Fibroblast of pulmonary artery (primary cell): ENCODE data around the gene PCDH17.

ENCODE experiments used
- DNase-seq: peaks from one replicate; pipeline ENCODE4 v3.0.0-alpha.2; 2010; ENCODE audit warnings: low read depth
- H3K4me3 ChIP-seq: replicated peaks from 2 replicates; pipeline ENCODE4 v1.5.1; 2011; ENCODE audit warnings: low read depth, mild to moderate bottlenecking, control low read depth, low read length, moderate library complexity
- TF ChIP-seq, protein P1 (sequence below): IDR thresholded peaks from 2 replicates; pipeline ENCODE4 v1.5.1; 2011; ENCODE audit warnings: mild to moderate bottlenecking, control low read depth, low read length, inconsistent platforms; ENCODE audit errors: missing control alignments

Gene PCDH17, protein sequence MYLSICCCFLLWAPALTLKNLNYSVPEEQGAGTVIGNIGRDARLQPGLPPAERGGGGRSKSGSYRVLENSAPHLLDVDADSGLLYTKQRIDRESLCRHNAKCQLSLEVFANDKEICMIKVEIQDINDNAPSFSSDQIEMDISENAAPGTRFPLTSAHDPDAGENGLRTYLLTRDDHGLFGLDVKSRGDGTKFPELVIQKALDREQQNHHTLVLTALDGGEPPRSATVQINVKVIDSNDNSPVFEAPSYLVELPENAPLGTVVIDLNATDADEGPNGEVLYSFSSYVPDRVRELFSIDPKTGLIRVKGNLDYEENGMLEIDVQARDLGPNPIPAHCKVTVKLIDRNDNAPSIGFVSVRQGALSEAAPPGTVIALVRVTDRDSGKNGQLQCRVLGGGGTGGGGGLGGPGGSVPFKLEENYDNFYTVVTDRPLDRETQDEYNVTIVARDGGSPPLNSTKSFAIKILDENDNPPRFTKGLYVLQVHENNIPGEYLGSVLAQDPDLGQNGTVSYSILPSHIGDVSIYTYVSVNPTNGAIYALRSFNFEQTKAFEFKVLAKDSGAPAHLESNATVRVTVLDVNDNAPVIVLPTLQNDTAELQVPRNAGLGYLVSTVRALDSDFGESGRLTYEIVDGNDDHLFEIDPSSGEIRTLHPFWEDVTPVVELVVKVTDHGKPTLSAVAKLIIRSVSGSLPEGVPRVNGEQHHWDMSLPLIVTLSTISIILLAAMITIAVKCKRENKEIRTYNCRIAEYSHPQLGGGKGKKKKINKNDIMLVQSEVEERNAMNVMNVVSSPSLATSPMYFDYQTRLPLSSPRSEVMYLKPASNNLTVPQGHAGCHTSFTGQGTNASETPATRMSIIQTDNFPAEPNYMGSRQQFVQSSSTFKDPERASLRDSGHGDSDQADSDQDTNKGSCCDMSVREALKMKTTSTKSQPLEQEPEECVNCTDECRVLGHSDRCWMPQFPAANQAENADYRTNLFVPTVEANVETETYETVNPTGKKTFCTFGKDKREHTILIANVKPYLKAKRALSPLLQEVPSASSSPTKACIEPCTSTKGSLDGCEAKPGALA (N-terminal part only)

DNA sequence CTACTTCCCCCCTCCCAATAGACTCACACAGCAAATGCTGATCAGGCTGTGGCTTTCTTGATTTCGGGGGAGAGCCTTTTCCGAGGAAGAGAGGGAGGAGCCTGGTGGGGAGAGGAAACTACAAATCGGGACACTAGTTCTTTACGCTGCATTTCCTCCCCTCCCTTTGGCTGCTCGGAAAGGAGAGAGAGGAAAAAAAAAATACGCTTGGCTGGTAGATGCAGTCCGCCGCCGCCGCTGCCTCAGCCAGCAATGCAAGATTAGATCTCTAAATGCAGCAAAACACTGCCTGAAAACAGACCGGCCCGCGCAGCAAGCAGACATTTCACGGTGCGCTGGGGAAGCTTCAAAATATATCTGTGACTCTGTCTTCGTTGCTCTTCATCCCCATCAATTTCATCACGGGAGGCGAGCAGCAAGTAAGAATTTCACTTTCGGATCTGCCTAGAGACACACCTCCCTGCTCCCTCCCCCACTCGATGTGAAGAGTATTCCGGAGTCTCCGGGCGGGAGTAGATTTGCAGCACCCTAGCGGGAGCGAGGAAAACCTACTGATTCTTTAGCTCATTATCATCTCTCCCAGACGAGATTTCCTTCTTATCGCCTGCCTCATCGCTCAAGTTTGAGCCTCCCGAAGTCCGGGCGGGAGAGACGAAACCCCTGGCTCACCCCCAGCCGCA is at the start of gene PCDH17:
Gene PCDH17 (plus strand): TSS at position 149 of the 680 bp plus-strand sequence. CDS start 803 bp downstream, outside the sequence.
- TF ChIP-seq, protein P1, sequence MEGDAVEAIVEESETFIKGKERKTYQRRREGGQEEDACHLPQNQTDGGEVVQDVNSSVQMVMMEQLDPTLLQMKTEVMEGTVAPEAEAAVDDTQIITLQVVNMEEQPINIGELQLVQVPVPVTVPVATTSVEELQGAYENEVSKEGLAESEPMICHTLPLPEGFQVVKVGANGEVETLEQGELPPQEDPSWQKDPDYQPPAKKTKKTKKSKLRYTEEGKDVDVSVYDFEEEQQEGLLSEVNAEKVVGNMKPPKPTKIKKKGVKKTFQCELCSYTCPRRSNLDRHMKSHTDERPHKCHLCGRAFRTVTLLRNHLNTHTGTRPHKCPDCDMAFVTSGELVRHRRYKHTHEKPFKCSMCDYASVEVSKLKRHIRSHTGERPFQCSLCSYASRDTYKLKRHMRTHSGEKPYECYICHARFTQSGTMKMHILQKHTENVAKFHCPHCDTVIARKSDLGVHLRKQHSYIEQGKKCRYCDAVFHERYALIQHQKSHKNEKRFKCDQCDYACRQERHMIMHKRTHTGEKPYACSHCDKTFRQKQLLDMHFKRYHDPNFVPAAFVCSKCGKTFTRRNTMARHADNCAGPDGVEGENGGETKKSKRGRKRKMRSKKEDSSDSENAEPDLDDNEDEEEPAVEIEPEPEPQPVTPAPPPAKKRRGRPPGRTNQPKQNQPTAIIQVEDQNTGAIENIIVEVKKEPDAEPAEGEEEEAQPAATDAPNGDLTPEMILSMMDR, result no peak
- DNase-seq, result peak; percentile 42
- H3K4me3 ChIP-seq, result peak within 1 kb of the TSS; percentile 55

DNA sequence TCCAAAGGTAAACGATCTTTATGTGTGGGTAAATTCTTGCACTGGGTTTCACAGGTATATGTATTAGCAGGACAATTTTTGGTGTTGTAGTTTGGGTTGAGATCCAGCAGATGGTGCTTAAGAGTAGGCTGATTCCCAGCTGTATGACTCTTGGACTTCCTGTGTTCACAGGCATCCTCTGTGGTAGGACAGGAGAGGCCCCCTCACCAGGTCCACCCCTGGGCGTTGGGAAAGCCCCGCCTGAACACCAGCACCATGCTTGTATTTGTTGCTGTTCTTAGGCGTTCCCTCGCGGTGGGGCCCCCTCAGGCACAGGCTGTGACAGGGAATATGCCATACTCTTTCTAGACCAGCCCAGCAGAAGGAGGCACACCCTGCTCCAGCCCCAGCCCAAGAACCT is 49.5 kb upstream of the PCDH17 start:
- no peak for DNase-seq
- TF ChIP-seq, protein P1, result no peak
- no peak overlapping the region for H3K4me3 ChIP-seq

DNA sequence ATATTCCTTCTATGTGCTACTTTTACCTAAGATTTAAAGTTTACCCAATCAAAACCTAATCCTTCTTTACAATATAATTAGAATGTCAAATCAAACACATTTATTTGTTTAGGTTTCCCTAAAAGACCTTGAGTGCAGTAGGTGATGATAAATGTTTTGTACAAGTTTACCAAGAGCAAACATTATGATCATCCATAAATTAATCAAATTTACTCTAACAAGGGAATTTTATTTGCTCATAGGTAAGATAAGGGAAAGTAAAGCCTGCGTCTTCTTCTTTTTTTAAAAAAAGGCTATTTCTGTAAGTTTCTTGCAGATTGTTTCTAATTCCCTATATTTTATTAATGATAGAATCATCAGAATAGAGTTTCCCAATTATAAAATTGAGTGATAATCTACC is 48.0 kb upstream of the PCDH17 start:
- no peak overlapping the region for H3K4me3 ChIP-seq
- TF ChIP-seq, protein P1, result no peak
- DNase-seq, result no peak

DNA sequence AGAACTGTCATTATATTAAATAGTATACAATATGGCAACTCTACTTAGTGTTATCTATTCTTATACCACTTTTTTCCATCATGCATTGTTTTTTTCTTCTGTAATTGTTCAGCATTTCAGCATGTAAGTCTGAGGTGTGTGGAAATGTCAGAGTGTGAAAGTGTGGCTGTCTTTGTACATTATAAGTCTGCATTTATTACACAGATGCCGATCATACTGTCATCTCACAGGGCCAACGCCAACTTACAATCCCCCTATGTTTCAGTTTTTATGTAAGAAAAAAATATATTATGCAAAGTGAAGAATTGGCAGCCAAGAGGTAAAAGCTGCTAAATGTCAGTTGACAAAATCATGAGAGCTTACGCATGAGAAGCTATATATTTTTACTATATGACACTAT is 42.9 kb upstream of the PCDH17 start:
- TF ChIP-seq, protein P1, result no peak
- no peak for DNase-seq
- no peak overlapping the region for H3K4me3 ChIP-seq

DNA sequence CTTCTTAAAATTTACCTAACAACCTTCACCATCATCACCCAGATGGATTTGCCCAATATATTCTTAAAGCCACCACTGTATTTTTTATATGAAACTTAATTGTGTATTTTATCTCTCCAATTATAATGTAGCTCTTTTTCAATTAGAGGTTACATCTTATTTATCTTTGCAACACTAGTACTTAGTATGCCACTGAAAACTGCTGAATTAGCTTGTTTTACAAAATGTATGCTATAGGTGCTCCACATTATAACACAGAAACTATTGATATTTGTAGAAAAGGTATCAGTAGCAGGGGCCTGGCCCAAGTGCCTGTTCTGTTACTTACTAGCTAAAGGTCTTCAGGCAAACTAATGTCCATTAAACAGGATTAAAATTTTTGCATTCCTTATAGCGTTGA is 35.8 kb upstream of the PCDH17 start:
- TF ChIP-seq, protein P1, result no peak
- H3K4me3 ChIP-seq, result no peak overlapping the region
- DNase-seq, result no peak

DNA sequence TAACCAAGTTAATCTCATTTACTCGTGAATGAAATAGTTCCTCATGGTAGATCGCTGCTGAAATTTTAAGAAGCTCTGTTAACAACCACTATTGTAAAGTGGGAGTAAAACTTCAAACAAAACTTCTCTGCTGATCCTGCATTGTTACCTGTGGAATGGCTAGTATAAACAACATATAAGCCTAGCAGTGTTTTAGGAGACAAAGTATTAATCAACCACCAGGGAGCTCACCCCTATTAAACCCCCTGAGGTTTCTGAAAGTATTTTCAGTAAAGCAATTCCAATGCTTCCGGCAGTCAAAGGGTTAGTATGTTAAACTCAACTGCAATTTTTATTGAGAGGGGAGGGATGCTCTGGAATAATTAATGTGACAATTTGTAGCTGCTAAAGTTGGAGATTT is 30.0 kb upstream of the PCDH17 start:
- DNase-seq, result no peak
- H3K4me3 ChIP-seq, result no peak overlapping the region
- TF ChIP-seq, protein P1, result no peak
